Measurements from ENCODE around the gene PODXL2.
A peak's percentile ranks its signal among the peaks of the same experiment; 100 is the strongest.

The PODXL2 gene

GRCh38 chr3:127637546-127637945, 8.6 kb downstream of the PODXL2 start:
- DNase-seq: no peak
- H3K14ac ChIP-seq (ENCODE audit: low read length): no peak overlapping the region
- H2BK5ac ChIP-seq (ENCODE audit: low read depth, low read length, poor library complexity): no peak overlapping the region
- H3K4me2 ChIP-seq (ENCODE audit: low read length): no peak overlapping the region
- no peak overlapping the region for H3K23ac ChIP-seq (ENCODE audit: low read length)
- H4K8ac ChIP-seq (ENCODE audit: low read depth, low read length): no peak overlapping the region
- peaks cover 7% of the 10 kb centered on the region for H3K79me1 ChIP-seq (ENCODE audit: low read length)
- H4K12ac ChIP-seq (ENCODE audit: low read depth, low read length): no peak overlapping the region
- H3K9me3 ChIP-seq (ENCODE audit: insufficient read depth, low read depth, low read length): no peaks in the 10 kb centered on the region
- no peaks in the 10 kb centered on the region for H3K27me3 ChIP-seq (ENCODE audit: insufficient read depth, low read length)
- H3K9ac ChIP-seq (ENCODE audit: low read length): no peak overlapping the region
- no peak overlapping the region for H2BK120ac ChIP-seq (ENCODE audit: insufficient read depth, low read length, poor library complexity)
- no CpG with 5 or more reads among the region's 3 CpGs for WGBS (ENCODE audit: extremely low coverage, insufficient coverage, insufficient read length)
- no peaks in the 10 kb centered on the region for H3K36me3 ChIP-seq (ENCODE audit: control insufficient read depth in 1 of 2, insufficient read depth in 2 of 2, low read length in 2 of 2)
- no peak overlapping the region for H3K4me3 ChIP-seq (ENCODE audit: low read depth, low read length)
- no peak overlapping the region for H3K27ac ChIP-seq (ENCODE audit: low read depth, low read length)
- no peak overlapping the region for H2AFZ ChIP-seq (ENCODE audit: insufficient read depth, low read length, poor library complexity)
- H3K18ac ChIP-seq (ENCODE audit: low read length): no peak overlapping the region
- peaks cover 11 to 17% of the 10 kb centered on the region in 2 experiments for H3K4me1 ChIP-seq (ENCODE audit: control insufficient read depth in 1 of 2, insufficient read depth in 2 of 2, low read length in 2 of 2)
- no peak overlapping the region for H3K4ac ChIP-seq (ENCODE audit: low read depth, low read length)
- H2AK5ac ChIP-seq (ENCODE audit: low read length): no peak overlapping the region
- no peaks in the 10 kb centered on the region for H3K79me2 ChIP-seq (ENCODE audit: control insufficient read depth, insufficient read depth, low read length, poor library complexity)
- no peak overlapping the region for H2BK12ac ChIP-seq (ENCODE audit: low read length)
- H4K91ac ChIP-seq (ENCODE audit: low read depth, low read length): no peak overlapping the region

DNA sequence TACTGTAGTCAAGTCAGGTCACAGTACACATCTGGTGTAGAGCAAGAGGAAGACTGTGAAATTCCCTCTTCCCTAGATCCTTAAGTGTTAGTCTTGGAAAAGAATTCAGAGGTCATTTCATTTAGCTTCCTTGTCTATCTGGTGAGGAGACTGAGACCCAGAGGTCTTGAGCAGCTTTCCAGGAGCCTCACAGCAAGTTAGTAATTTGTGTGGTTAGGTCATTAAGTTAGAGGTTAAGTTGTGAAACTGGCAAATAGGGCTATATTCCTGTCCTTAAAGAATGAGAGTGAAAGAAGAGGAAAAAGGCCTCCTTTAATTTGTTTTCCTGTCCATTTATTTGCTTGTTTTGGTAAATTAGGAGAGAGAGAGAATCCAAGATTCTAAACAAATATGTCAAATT, 9.0 kb downstream of the PODXL2 start:
- peaks cover 7% of the 10 kb centered on the region for H3K79me1 ChIP-seq (ENCODE audit: low read length)
- no peaks in the 10 kb centered on the region for H3K36me3 ChIP-seq (ENCODE audit: control insufficient read depth in 1 of 2, insufficient read depth in 2 of 2, low read length in 2 of 2)
- no peak overlapping the region for H2AFZ ChIP-seq (ENCODE audit: insufficient read depth, low read length, poor library complexity)
- H3K4ac ChIP-seq (ENCODE audit: low read depth, low read length): no peak overlapping the region
- no peak overlapping the region for H4K12ac ChIP-seq (ENCODE audit: low read depth, low read length)
- H2AK5ac ChIP-seq (ENCODE audit: low read length): no peak overlapping the region
- H2BK120ac ChIP-seq (ENCODE audit: insufficient read depth, low read length, poor library complexity): no peak overlapping the region
- H3K9me3 ChIP-seq (ENCODE audit: insufficient read depth, low read depth, low read length): no peaks in the 10 kb centered on the region
- no peak overlapping the region for H2BK12ac ChIP-seq (ENCODE audit: low read length)
- H3K18ac ChIP-seq (ENCODE audit: low read length): no peak overlapping the region
- no peak overlapping the region for H3K4me3 ChIP-seq (ENCODE audit: low read depth, low read length)
- no peak for DNase-seq
- no peak overlapping the region for H3K27ac ChIP-seq (ENCODE audit: low read depth, low read length)
- no peak overlapping the region for H3K4me2 ChIP-seq (ENCODE audit: low read length)
- peaks cover 11 to 17% of the 10 kb centered on the region in 2 experiments for H3K4me1 ChIP-seq (ENCODE audit: control insufficient read depth in 1 of 2, insufficient read depth in 2 of 2, low read length in 2 of 2)
- H4K91ac ChIP-seq (ENCODE audit: low read depth, low read length): no peak overlapping the region
- no peak overlapping the region for H2BK5ac ChIP-seq (ENCODE audit: low read depth, low read length, poor library complexity)
- no peaks in the 10 kb centered on the region for H3K79me2 ChIP-seq (ENCODE audit: control insufficient read depth, insufficient read depth, low read length, poor library complexity)
- no peaks in the 10 kb centered on the region for H3K27me3 ChIP-seq (ENCODE audit: insufficient read depth, low read length)
- H3K14ac ChIP-seq (ENCODE audit: low read length): no peak overlapping the region
- no peak overlapping the region for H4K8ac ChIP-seq (ENCODE audit: low read depth, low read length)
- no peak overlapping the region for H3K9ac ChIP-seq (ENCODE audit: low read length)
- H3K23ac ChIP-seq (ENCODE audit: low read length): no peak overlapping the region

DNA sequence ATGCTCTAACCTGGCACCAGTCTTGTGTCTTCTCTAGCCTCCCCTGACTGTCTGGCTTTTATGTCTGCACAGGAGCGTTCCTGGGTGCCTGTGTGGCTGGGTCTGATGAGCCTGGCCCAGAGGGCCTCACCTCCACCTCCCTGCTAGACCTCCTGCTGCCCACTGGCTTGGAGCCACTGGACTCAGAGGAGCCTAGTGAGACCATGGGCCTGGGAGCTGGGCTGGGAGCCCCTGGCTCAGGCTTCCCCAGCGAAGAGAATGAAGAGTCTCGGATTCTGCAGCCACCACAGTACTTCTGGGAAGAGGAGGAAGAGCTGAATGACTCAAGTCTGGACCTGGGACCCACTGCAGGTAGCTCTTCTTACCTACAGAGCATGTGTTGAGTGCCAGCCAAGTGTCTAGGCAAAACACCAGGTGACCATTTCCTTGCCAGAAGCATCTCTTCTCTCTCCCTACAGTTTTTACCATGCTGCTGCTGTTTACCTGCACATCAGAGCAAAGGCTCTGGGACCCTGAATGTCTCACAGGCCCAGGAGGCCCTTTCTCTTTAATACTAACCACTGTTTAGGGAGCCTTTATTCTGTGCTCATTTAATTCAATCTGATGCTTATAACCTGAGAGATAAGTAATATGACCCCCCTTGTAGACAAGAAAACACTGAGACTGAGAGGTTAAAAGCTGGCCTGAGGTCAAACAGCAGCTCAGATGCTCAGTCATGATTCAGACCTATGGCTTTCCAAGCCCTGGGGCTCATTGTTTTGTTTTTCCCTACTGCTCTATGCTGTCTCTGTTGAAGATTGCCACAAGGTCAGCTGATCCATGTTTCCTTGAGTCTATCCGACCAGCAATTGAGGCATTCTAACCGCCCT, 10.4 kb downstream of the PODXL2 start:
- no CpG with 5 or more reads among the region's 5 CpGs for WGBS (ENCODE audit: extremely low coverage, insufficient coverage, insufficient read length)
- Histone ChIP-seq H4K8ac (ENCODE audit: low read depth, low read length) (no peak overlapping the region), H3K18ac (ENCODE audit: low read length) (peak overlapping the region; percentile 68), H3K79me2 (ENCODE audit: control insufficient read depth, insufficient read depth, low read length, poor library complexity) (no peaks in the 10 kb centered on the region), H3K79me1 (ENCODE audit: low read length) (peaks cover 7% of the 10 kb centered on the region), H3K4me3 (ENCODE audit: low read depth, low read length) (no peak overlapping the region), H3K36me3 (ENCODE audit: control insufficient read depth in 1 of 2, insufficient read depth in 2 of 2, low read length in 2 of 2) (no peaks in the 10 kb centered on the region), H2AK5ac (ENCODE audit: low read length) (peak overlapping the region; percentile 67), H3K27ac (ENCODE audit: low read depth, low read length) (peak overlapping the region; percentile 67), H2AFZ (ENCODE audit: insufficient read depth, low read length, poor library complexity) (peak overlapping the region; percentile 25), H4K12ac (ENCODE audit: low read depth, low read length) (no peak overlapping the region), H2BK5ac (ENCODE audit: low read depth, low read length, poor library complexity) (peak overlapping the region; percentile 14), H4K91ac (ENCODE audit: low read depth, low read length) (peak overlapping the region; percentile 28), H3K27me3 (ENCODE audit: insufficient read depth, low read length) (no peaks in the 10 kb centered on the region), H3K4me1 (ENCODE audit: control insufficient read depth in 1 of 2, insufficient read depth in 2 of 2, low read length in 2 of 2) (peaks cover 11 to 17% of the 10 kb centered on the region in 2 experiments), H3K4me2 (ENCODE audit: low read length) (peak overlapping the region; percentile 13), H2BK12ac (ENCODE audit: low read length) (peak overlapping the region; percentile 77), H2BK120ac (ENCODE audit: insufficient read depth, low read length, poor library complexity) (peak overlapping the region; percentile 52), H3K4ac (ENCODE audit: low read depth, low read length) (no peak overlapping the region), H3K9ac (ENCODE audit: low read length) (no peak overlapping the region), H3K9me3 (ENCODE audit: insufficient read depth, low read depth, low read length) (no peaks in the 10 kb centered on the region), H3K23ac (ENCODE audit: low read length) (no peak overlapping the region), H3K14ac (ENCODE audit: low read length) (peak overlapping the region; percentile 65)
- DNase-seq: peak; percentile 81 to 89

GRCh38 chr3:127640042-127640355, 11.0 kb downstream of the PODXL2 start:
- WGBS (ENCODE audit: extremely low coverage, insufficient coverage, insufficient read length): no CpG with 5 or more reads among the region's 3 CpGs
- H3K4ac ChIP-seq (ENCODE audit: low read depth, low read length): no peak overlapping the region
- H3K14ac ChIP-seq (ENCODE audit: low read length): no peak overlapping the region
- peaks cover 7% of the 10 kb centered on the region for H3K79me1 ChIP-seq (ENCODE audit: low read length)
- peak overlapping the region; percentile 13 for H2BK5ac ChIP-seq (ENCODE audit: low read depth, low read length, poor library complexity)
- H2AK5ac ChIP-seq (ENCODE audit: low read length): no peak overlapping the region
- H3K4me3 ChIP-seq (ENCODE audit: low read depth, low read length): no peak overlapping the region
- no peak overlapping the region for H4K8ac ChIP-seq (ENCODE audit: low read depth, low read length)
- no peak overlapping the region for H3K23ac ChIP-seq (ENCODE audit: low read length)
- H2BK120ac ChIP-seq (ENCODE audit: insufficient read depth, low read length, poor library complexity): no peak overlapping the region
- no peaks in the 10 kb centered on the region for H3K79me2 ChIP-seq (ENCODE audit: control insufficient read depth, insufficient read depth, low read length, poor library complexity)
- no peaks in the 10 kb centered on the region for H3K36me3 ChIP-seq (ENCODE audit: control insufficient read depth in 1 of 2, insufficient read depth in 2 of 2, low read length in 2 of 2)
- H4K12ac ChIP-seq (ENCODE audit: low read depth, low read length): no peak overlapping the region
- no peak overlapping the region for H3K4me2 ChIP-seq (ENCODE audit: low read length)
- DNase-seq: no peak
- H3K18ac ChIP-seq (ENCODE audit: low read length): no peak overlapping the region
- no peaks in the 10 kb centered on the region for H3K9me3 ChIP-seq (ENCODE audit: insufficient read depth, low read depth, low read length)
- no peak overlapping the region for H3K9ac ChIP-seq (ENCODE audit: low read length)
- H2AFZ ChIP-seq (ENCODE audit: insufficient read depth, low read length, poor library complexity): no peak overlapping the region
- H2BK12ac ChIP-seq (ENCODE audit: low read length): peak overlapping the region; percentile 72
- peaks cover 11 to 17% of the 10 kb centered on the region in 2 experiments for H3K4me1 ChIP-seq (ENCODE audit: control insufficient read depth in 1 of 2, insufficient read depth in 2 of 2, low read length in 2 of 2)
- H3K27me3 ChIP-seq (ENCODE audit: insufficient read depth, low read length): no peaks in the 10 kb centered on the region
- H3K27ac ChIP-seq (ENCODE audit: low read depth, low read length): peak overlapping the region; percentile 67
- peak overlapping the region; percentile 40 for H4K91ac ChIP-seq (ENCODE audit: low read depth, low read length)

All from trophoblast cell (in vitro differentiated cells and primary cell).